Calu3 (cell line): Measurements from ENCODE around the gene OSCAR. TPM values are rescaled to one million over a fixed set of nuclear protein-coding genes. Genes with fewer than 3 reads are reported as not detected.

Experiments
- BruUV-seq: library from RNA; stranded (reverse); fragments of 400-500 nt; replicated peaks from 2 replicates; lab custom pipeline; 2021; lab: Mats Ljungman, UMichigan
- CTCF ChIA-PET: fragments of 300-600 bp; sonication (Branson Sonifier 250); formaldehyde crosslinking; loops from one replicate; lab custom pipeline; 2022; ENCODE audit warnings: antibody characterized with exemption; lab: Charles Lee
- DNase-seq: peaks from one replicate; pipeline ENCODE4 v3.0.0; 2022
- H3K27ac Mint-ChIP-seq: one replicate; pipeline ENCODE4 v1.8.0; 2022; ENCODE audit warnings: mixed read lengths; ENCODE audit not compliant: unreplicated experiment
- H3K27me3 Mint-ChIP-seq: one replicate; pipeline ENCODE4 v1.8.0; 2022; ENCODE audit warnings: mixed read lengths; ENCODE audit not compliant: unreplicated experiment
- H3K36me3 Mint-ChIP-seq: one replicate; pipeline ENCODE4 v1.8.0; 2022; ENCODE audit warnings: mild to moderate bottlenecking, moderate library complexity, mixed read lengths; ENCODE audit not compliant: insufficient read depth, unreplicated experiment
- H3K4me1 Mint-ChIP-seq: one replicate; pipeline ENCODE4 v1.8.0; 2022; ENCODE audit warnings: mild to moderate bottlenecking, low read depth, mixed read lengths; ENCODE audit not compliant: unreplicated experiment
- H3K4me3 Mint-ChIP-seq: one replicate; pipeline ENCODE4 v1.8.0; 2022; ENCODE audit warnings: mild to moderate bottlenecking, low read depth, moderate library complexity, mixed read lengths; ENCODE audit not compliant: unreplicated experiment
- H3K9me3 Mint-ChIP-seq: one replicate; pipeline ENCODE4 v1.8.0; 2022; ENCODE audit warnings: low read depth, mixed read lengths; ENCODE audit not compliant: unreplicated experiment
- intact Hi-C: fragments of 100-400 bp; cut with micrococcal nuclease; formaldehyde crosslinking; loops from one replicate; pipeline ENCODE4 v1.10.0; 2022; ENCODE audit not compliant: unreplicated experiment
- total RNA-seq: library from RNA; stranded (reverse); gene quantifications from 2 replicates; pipeline ENCODE4 v1.2.3, GENCODE V29; 2022
- TF ChIP-seq, protein P1 (sequence below): fragments of 200-600 bp; IDR thresholded peaks from one replicate; pipeline ENCODE4 v1.8.0; 2022; ENCODE audit warnings: antibody characterized with exemption; ENCODE audit not compliant: unreplicated experiment

OSCAR gene
- total RNA-seq, 1 experiment from 2014 or later: 0.54 TPM

DNA sequence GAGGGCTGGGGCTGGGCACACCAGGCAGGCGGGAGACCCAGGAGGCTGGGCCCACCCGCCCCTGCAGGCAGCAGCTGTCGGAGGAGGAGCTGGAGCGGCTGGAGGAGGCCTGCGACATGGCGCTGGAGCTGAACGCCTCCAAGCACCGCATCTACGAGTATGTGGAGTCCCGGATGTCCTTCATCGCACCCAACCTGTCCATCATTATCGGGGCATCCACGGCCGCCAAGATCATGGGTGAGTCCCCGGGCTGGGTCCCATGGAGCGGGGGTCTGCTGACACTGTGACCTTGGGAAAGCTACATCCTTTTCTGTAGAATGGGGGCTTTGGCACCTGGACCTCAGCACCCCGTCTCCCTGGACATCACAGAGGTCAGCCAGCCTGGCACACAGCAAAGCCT, 23.1 kb upstream of the OSCAR start:
- BruUV-seq: no TSS peak
- TF ChIP-seq, protein P1, sequence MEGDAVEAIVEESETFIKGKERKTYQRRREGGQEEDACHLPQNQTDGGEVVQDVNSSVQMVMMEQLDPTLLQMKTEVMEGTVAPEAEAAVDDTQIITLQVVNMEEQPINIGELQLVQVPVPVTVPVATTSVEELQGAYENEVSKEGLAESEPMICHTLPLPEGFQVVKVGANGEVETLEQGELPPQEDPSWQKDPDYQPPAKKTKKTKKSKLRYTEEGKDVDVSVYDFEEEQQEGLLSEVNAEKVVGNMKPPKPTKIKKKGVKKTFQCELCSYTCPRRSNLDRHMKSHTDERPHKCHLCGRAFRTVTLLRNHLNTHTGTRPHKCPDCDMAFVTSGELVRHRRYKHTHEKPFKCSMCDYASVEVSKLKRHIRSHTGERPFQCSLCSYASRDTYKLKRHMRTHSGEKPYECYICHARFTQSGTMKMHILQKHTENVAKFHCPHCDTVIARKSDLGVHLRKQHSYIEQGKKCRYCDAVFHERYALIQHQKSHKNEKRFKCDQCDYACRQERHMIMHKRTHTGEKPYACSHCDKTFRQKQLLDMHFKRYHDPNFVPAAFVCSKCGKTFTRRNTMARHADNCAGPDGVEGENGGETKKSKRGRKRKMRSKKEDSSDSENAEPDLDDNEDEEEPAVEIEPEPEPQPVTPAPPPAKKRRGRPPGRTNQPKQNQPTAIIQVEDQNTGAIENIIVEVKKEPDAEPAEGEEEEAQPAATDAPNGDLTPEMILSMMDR: no peak
- CTCF ChIA-PET: interaction anchor here (0.6 kb wide), 3 partner anchors 13 to 264 kb away, joined by 3 read pairs; partner anchors contain the start of gene CNOT3
- Mint-ChIP-seq H3K27me3 (no peaks in the 10 kb centered on the region), H3K9me3 (no peaks in the 10 kb centered on the region), H3K4me3 (no peak overlapping the region), H3K27ac (no peak overlapping the region), H3K4me1 (no peaks in the 10 kb centered on the region), H3K36me3 (peaks cover 57% of the 10 kb centered on the region)
- intact Hi-C loops: no loop called here
- no peak for DNase-seq

DNA sequence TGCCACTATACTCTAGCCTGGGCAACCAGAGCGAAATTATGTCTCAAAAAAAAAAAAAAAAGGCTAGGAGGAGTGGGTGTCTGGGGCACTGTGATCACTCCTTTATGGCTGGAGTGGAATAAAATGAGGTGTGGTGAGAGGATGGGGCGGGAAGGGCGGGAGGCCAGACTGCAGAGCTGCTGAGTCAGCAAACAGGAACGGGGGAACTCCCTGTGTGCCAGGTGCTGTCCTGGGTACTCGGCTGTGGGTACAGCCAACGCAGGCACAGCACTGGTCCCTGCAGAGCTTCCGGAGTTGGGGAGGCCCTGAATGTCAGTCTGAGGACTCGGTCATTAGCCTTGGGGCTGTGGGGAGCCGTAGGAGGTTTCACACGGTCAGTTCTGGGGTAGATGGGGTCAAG, 20.7 kb upstream of the OSCAR start:
- CTCF ChIA-PET: no interaction called here
- Mint-ChIP-seq H3K4me1 (peaks cover 10% of the 10 kb centered on the region), H3K27ac (no peak overlapping the region), H3K36me3 (peaks cover 52% of the 10 kb centered on the region), H3K27me3 (no peaks in the 10 kb centered on the region), H3K4me3 (no peak overlapping the region), H3K9me3 (no peaks in the 10 kb centered on the region)
- intact Hi-C loops: no loop called here
- no peak for DNase-seq
- BruUV-seq: no TSS peak
- TF ChIP-seq, protein P1: no peak

DNA sequence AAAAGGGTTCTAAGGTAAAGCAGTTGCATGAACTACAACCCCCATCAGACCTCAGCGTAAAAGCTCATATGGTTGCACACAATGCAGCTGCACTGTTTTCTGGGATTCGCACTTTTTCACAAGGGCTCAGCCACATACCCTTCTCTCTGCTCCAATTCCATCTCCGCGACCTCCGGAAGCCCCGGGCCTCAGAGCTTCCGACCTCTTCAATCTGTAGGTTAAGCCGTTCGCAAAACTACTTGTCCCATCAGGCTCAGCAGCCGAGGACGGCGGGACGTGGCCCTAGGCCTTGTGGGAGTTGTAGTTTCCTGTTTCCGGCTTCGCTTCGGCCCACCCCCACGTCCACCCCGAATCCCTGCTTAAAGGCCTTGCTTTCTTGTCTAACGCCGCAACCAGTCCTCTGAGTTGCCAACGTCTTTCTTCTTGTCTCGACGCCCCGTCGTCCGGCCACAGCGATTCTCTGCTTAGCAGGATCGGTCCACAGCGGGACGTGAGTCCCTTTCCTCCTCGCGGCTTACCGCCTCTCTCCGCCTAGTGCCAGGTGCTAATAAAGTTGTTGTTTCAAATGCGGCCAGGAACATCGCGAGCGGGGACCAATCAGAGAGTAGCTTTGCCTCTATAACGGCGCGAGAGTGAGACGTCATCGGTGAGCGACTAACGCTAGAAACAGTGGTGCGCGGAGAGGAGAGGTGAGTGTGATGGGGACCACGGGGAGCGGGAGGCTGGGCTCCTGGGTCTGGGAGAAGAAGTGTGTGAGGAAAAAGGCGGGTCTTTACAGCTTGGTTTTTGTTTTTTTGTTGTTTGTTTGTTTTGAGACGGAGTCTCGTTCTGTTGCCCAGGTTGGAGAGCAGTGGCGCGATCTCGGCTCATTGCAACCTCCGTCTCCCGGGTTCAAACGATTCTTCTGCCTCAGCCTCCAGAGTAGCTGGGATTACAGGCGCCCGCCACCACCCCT, 14.8 kb upstream of the OSCAR start, which contains the start of the genes PRPF31 and TFPT:
Gene PRPF31, plus strand, starts transcription at position 646 of the 955 bp plus-strand sequence. CDS start 2,525 bp downstream, outside the sequence.
Gene TFPT, minus strand, starts transcription at position 549 of the 955 bp plus-strand sequence. Its CDS starts 388 bp downstream, at position 161.
- CTCF ChIA-PET: interaction anchor here (0.6 to 2.3 kb wide), 3 partner anchors 22 to 317 kb away, joined by 3 to 10 read pairs (median 4); partner anchors contain the start of gene CNOT3

More for the DNA sequence above, 14.8 kb upstream of the OSCAR start, which contains the start of the genes PRPF31 and TFPT:
- no peaks in the 10 kb centered on the region for H3K9me3 Mint-ChIP-seq
- no peaks in the 10 kb centered on the region for H3K27me3 Mint-ChIP-seq
- H3K4me1 Mint-ChIP-seq: peaks cover 27% of the 10 kb centered on the region
- H3K4me3 Mint-ChIP-seq: peak within 1 kb of the TSS; percentile 82
- TF ChIP-seq, protein P1: no peak
- DNase-seq: peak; percentile 96
- H3K27ac Mint-ChIP-seq: peak within 1 kb of the TSS; percentile 93
- TSS peak; percentile 72 for BruUV-seq
- intact Hi-C loops: loop anchor here (10.0 kb wide), 1 partner anchor 131 kb away; no protein-coding TSS in a partner anchor
- peaks cover 78% of the 10 kb centered on the region for H3K36me3 Mint-ChIP-seq
